ENCODE results near the gene XPO6. TPM values are rescaled to one million over a fixed set of nuclear protein-coding genes. Genes with fewer than 3 reads are reported as not detected.

Gene XPO6
- total RNA-seq, 1 experiment from 2014 or later: 124 TPM

- peaks cover 16 to 18% of the 10 kb centered on the region in 2 experiments for H3K4me1 Mint-ChIP-seq
- Histone ChIP-seq H3K14ac (ENCODE audit: insufficient read depth, low read length) (no peak overlapping the region), H3K27ac (ENCODE audit: insufficient read length, low read depth, low read length) (no peak overlapping the region), H4K91ac (ENCODE audit: insufficient read length, low read depth, low read length) (no peak overlapping the region), H2BK120ac (ENCODE audit: low read depth, low read length, poor library complexity, severe bottlenecking) (no peak overlapping the region), H4K20me1 (ENCODE audit: control insufficient read depth, insufficient read depth, insufficient read length) (no peaks in the 10 kb centered on the region), H4K5ac (ENCODE audit: insufficient read length, low read depth, low read length) (no peak overlapping the region), H3K4me1 (ENCODE audit: insufficient read depth, low read length) (no peaks in the 10 kb centered on the region), H3K79me2 (ENCODE audit: insufficient read depth, low read length) (peaks cover 31% of the 10 kb centered on the region; the same call in 1 of the 2 replicates), H3K79me1 (ENCODE audit: insufficient read depth, low read depth, low read length, poor library complexity, severe bottlenecking) (peaks cover 7% of the 10 kb centered on the region), H3K23ac (ENCODE audit: insufficient read length, low read depth, low read length) (no peak overlapping the region), H3K4me2 (ENCODE audit: insufficient read depth, insufficient read length, low read length) (no peak overlapping the region), H3K9ac (ENCODE audit: extremely low read depth, insufficient read length, low read length) (no peak overlapping the region), H3K56ac (ENCODE audit: insufficient read length, low read depth, low read length) (no peak overlapping the region), H3T11ph (ENCODE audit: low read length) (no peak overlapping the region), H2AFZ (ENCODE audit: low read length) (no peak overlapping the region), H3K18ac (ENCODE audit: insufficient read length, low read depth, low read length) (no peak overlapping the region), H4K8ac (replicated peaks; ENCODE audit: insufficient read length, low read depth, low read length) (no peak overlapping the region), H2BK12ac (ENCODE audit: insufficient read length, low read depth, low read length) (no peak overlapping the region), H2BK15ac (ENCODE audit: low read depth, low read length) (no peak overlapping the region), H2BK5ac (ENCODE audit: insufficient read length, low read length) (no peak overlapping the region), H2BK20ac (ENCODE audit: low read depth, low read length, poor library complexity, severe bottlenecking) (no peak overlapping the region), H3K9me3 (ENCODE audit: control insufficient read depth, low read depth, low read length) (no peaks in the 10 kb centered on the region), H3K27me3 (ENCODE audit: insufficient read depth, low read length) (no peaks in the 10 kb centered on the region), H3K23me2 (ENCODE audit: insufficient read length, low read depth, low read length, poor library complexity, severe bottlenecking) (no peaks in the 10 kb centered on the region), H3K4ac (ENCODE audit: low read depth, low read length) (no peak overlapping the region), H2AK5ac (ENCODE audit: insufficient read length, low read length) (no peak overlapping the region)
- no peak overlapping the region for H3K4me3 Mint-ChIP-seq
- no CpG with 5 or more reads among the region's 4 CpGs for WGBS (ENCODE audit: extremely low coverage, insufficient read length, low lambda C conversion rate)
- TF ChIP-seq CTCF (conservative IDR thresholded peaks at IDR 0.05): no peak
- no peak for DNase-seq
- H3K36me3 Mint-ChIP-seq (ENCODE audit: insufficient read depth in 1 of 3, low read depth in 3 of 3): peaks cover 14 to 33% (median 21%) of the 10 kb centered on the region in 3 experiments; a peak in 6 of 7 replicates
- H3K27ac Mint-ChIP-seq: no peak overlapping the region
- no peaks in the 10 kb centered on the region for H3K27me3 Mint-ChIP-seq (ENCODE audit: low read depth)
- peaks cover 0 to 2% of the 10 kb centered on the region in 2 experiments; a peak in 1 of 5 replicates for H3K9me3 Mint-ChIP-seq
Measured at GRCh38 chr16:28208131-28208530, 3.6 kb downstream of the XPO6 start.

All from H9 (cell line).